Activated CD4-positive, alpha-beta T cell treated with anti-CD3 and anti-CD28 coated beads for 1 hour (primary cell): ENCODE data around the gene F2RL2.

Experiments used
- DNase-seq: peaks from one replicate; pipeline ENCODE4 v3.0.0-alpha.2; 2020

The F2RL2 gene

GRCh38 chr5:76582230-76583162 is 40.7 kb downstream of the F2RL2 start:
- DNase-seq = no peak

- no peak for DNase-seq
These were observed 42.2 kb downstream of the F2RL2 start for GRCh38 chr5:76580981-76581380.

GRCh38 chr5:76579166-76579937 is 43.9 kb downstream of the F2RL2 start:
- DNase-seq = no peak

GRCh38 chr5:76576996-76577395 is 46.2 kb downstream of the F2RL2 start:
- DNase-seq = no peak

- DNase-seq = no peak
These were observed 46.8 kb downstream of the F2RL2 start for GRCh38 chr5:76576450-76576849.

GRCh38 chr5:76571559-76571958 is 51.6 kb downstream of the F2RL2 start:
- no peak for DNase-seq

GRCh38 chr5:76570153-76570552 is 53.0 kb downstream of the F2RL2 start:
- DNase-seq = no peak
